Karpas-422 (cell line): ENCODE data around the gene TRIM10. TPM values are rescaled to one million over a fixed set of nuclear protein-coding genes. Genes with fewer than 3 reads are reported as not detected.

Experiments
- DNase-seq: peaks from one replicate; pipeline ENCODE4 v3.0.0-alpha.2; 2015
- H2AFZ ChIP-seq: fragments of 200-600 bp; sonication (generic); 2 replicates; pipeline ENCODE4 v1.6.1; 2014; ENCODE audit warnings: antibody characterized with exemption, low read length, mixed read lengths
- H3K27ac ChIP-seq: fragments of 200-600 bp; sonication (generic); 2 replicates; pipeline ENCODE4 v1.5.1; 2014; ENCODE audit warnings: mild to moderate bottlenecking, low read length, moderate library complexity
- H3K27me3 ChIP-seq: fragments of 200-600 bp; sonication (generic); 2 replicates; pipeline ENCODE4 v1.6.1; 2014; ENCODE audit warnings: low read length, mixed read lengths
- H3K36me3 ChIP-seq: fragments of 200-600 bp; sonication (generic); 2 replicates; pipeline ENCODE4 v1.6.1; 2014; ENCODE audit warnings: low read length, mixed read lengths; ENCODE audit not compliant: insufficient read depth
- H3K4me1 ChIP-seq: fragments of 200-600 bp; sonication (generic); 2 replicates; pipeline ENCODE4 v1.6.1; 2014; ENCODE audit warnings: mild to moderate bottlenecking, low read length, mixed read lengths
- H3K4me2 ChIP-seq: fragments of 200-600 bp; sonication (generic); 2 replicates; pipeline ENCODE4 v1.6.1; 2014; ENCODE audit warnings: low read length, low read depth, mild to moderate bottlenecking; ENCODE audit not compliant: poor library complexity, severe bottlenecking
- H3K4me3 ChIP-seq: fragments of 200-600 bp; sonication (generic); 2 replicates; pipeline ENCODE4 v1.5.1; 2014; ENCODE audit warnings: mild to moderate bottlenecking, antibody characterized with exemption, low read length, mixed read lengths
- H3K79me2 ChIP-seq: fragments of 200-600 bp; sonication (generic); 2 replicates; pipeline ENCODE4 v1.6.1; 2014; ENCODE audit warnings: mild to moderate bottlenecking, low read length, mixed read lengths
- H3K9ac ChIP-seq: fragments of 200-600 bp; sonication (generic); 2 replicates; pipeline ENCODE4 v1.6.0; 2014; ENCODE audit warnings: low read length
- H3K9me2 ChIP-seq: fragments of 200-600 bp; sonication (generic), shearing (Covaris generic); replicated peaks from 2 replicates; pipeline ENCODE4 v1.6.0; 2014; ENCODE audit warnings: mild to moderate bottlenecking, low read length, moderate library complexity; ENCODE audit not compliant: insufficient read depth
- H3K9me3 ChIP-seq: fragments of 300-700, 200-600 bp; sonication (generic); 2 replicates; pipeline ENCODE4 v1.6.1; 2014; ENCODE audit warnings: low read length, mixed read lengths
- H4K20me1 ChIP-seq: fragments of 200-600 bp; sonication (generic); 2 replicates; pipeline ENCODE4 v1.6.1; 2014; ENCODE audit warnings: mild to moderate bottlenecking, antibody characterized with exemption, low read length, low read depth; ENCODE audit not compliant: insufficient read depth
- total RNA-seq: library from RNA; depleted of rRNA; stranded (reverse); fragments of >200 nt; shearing (Covaris generic); gene quantifications from 2 replicates; pipeline ENCODE4 v1.2.3, GENCODE V29; 2014; ENCODE audit warnings: low replicate concordance

The TRIM10 gene
- total RNA-seq, 1 experiment from 2014 or later: not detected

DNA sequence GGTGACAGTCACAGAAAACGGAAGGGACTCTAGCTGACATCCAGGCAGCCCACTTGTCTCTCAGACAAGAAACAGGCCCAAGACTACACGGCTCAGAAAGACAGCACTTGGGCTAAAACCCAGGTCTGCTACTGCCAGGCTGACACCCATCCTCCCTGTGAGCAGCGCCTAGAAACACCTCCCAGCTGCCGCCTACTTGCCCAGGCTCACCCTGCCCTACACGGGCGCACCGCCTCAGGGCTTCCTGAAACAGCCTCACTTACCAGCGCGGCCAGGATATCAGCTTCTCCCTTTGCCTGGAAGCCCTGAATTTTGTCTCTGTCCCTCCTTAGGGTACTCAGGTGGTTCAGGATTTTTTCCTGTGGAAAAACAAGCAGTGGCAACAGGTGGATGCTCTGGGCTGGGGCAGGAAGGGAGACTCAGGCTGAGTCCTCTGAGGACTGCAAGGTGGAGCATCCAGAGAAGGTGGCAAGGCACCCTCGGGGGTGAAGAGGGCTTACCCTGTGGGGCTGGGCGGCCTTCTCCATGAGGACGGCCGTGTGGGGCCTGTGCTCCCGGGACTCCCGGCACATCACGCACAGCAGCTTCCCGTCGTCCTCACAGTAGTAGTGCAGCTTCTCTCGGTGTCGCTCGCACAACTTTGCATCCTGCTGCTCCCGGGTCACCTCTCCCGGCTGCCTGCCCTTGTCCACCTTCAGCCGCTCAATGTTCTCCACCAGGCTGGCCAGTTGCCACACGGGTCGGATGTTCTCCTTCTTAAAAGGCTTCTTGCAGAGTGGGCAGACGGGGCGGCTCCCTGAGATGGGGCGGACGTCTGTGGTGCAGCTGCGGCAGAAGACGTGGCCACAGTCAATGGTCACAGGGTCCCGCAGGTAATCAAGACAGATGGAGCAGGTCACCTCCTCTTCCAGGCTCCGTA, 37.4 kb upstream of the TRIM10 start:
- Histone ChIP-seq H3K27me3 (no peaks in the 10 kb centered on the region), H3K4me1 (peaks cover 27% of the 10 kb centered on the region), H3K9me3 (no peaks in the 10 kb centered on the region), H3K9me2 (no peaks in the 10 kb centered on the region), H3K27ac (no peak overlapping the region), H3K79me2 (peaks cover 50% of the 10 kb centered on the region), H3K4me2 (no peak overlapping the region), H2AFZ (no peak overlapping the region), H3K36me3 (peaks cover 26% of the 10 kb centered on the region), H3K4me3 (no peak overlapping the region), H3K9ac (no peak overlapping the region), H4K20me1 (peaks cover 5% of the 10 kb centered on the region; the same call in 1 of the 2 replicates)
- DNase-seq: no peak

DNA sequence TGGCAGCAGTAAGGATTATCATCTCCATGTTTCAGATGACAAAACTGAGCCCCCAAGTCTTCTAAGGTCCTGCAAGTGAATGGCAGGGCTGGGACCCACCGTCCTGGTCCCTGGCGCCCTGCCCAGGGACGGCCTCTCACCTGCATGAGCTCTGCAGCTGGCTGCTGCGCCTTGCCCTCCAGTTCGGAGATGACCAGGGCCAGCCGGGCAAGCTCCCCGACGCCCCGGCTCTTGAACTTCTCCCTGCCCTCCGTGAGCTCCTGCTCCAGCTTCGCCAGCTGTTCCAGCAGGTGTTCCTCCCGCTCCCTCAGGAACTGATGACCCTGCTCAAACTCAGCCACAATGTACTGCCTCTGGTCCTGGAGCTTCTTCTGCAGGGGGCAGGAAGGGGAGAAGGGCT, 35.4 kb upstream of the TRIM10 start:
- Histone ChIP-seq H3K9ac (no peak overlapping the region), H3K4me3 (no peak overlapping the region), H3K4me2 (no peak overlapping the region), H3K36me3 (peaks cover 27% of the 10 kb centered on the region), H3K79me2 (peaks cover 32% of the 10 kb centered on the region), H3K27ac (no peak overlapping the region), H3K9me2 (no peaks in the 10 kb centered on the region), H4K20me1 (peaks cover 5% of the 10 kb centered on the region; the same call in 1 of the 2 replicates), H2AFZ (no peak overlapping the region), H3K9me3 (no peaks in the 10 kb centered on the region), H3K4me1 (peaks cover 10% of the 10 kb centered on the region), H3K27me3 (no peaks in the 10 kb centered on the region)
- DNase-seq: no peak

DNA sequence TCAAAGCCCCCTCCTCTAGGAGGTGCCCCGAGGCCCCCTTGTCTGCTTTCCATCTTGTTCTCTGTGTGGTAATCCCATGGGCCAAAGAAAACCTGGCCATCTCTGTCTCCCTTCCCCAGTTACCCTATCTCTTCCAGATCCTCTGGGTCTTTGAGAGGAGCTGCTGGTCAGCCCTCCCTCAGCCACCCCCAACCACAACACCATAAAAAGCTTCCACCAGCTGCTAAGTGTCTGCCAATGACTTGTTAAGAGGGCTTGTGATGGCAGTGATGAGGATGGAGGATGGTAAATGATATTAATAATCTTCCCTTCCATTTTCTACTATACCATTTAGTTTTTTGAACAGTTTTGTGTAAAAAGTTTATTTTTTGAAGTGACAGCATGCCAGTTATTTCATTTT, 34.9 kb upstream of the TRIM10 start:
- Histone ChIP-seq H3K36me3 (peaks cover 28% of the 10 kb centered on the region), H3K4me3 (no peak overlapping the region), H3K9me2 (no peaks in the 10 kb centered on the region), H3K4me1 (peaks cover 5% of the 10 kb centered on the region), H3K79me2 (peaks cover 27% of the 10 kb centered on the region), H4K20me1 (peaks cover 5% of the 10 kb centered on the region; the same call in 1 of the 2 replicates), H3K9ac (no peak overlapping the region), H3K27me3 (no peaks in the 10 kb centered on the region), H2AFZ (no peak overlapping the region), H3K27ac (no peak overlapping the region), H3K9me3 (no peaks in the 10 kb centered on the region), H3K4me2 (no peak overlapping the region)
- no peak for DNase-seq

DNA sequence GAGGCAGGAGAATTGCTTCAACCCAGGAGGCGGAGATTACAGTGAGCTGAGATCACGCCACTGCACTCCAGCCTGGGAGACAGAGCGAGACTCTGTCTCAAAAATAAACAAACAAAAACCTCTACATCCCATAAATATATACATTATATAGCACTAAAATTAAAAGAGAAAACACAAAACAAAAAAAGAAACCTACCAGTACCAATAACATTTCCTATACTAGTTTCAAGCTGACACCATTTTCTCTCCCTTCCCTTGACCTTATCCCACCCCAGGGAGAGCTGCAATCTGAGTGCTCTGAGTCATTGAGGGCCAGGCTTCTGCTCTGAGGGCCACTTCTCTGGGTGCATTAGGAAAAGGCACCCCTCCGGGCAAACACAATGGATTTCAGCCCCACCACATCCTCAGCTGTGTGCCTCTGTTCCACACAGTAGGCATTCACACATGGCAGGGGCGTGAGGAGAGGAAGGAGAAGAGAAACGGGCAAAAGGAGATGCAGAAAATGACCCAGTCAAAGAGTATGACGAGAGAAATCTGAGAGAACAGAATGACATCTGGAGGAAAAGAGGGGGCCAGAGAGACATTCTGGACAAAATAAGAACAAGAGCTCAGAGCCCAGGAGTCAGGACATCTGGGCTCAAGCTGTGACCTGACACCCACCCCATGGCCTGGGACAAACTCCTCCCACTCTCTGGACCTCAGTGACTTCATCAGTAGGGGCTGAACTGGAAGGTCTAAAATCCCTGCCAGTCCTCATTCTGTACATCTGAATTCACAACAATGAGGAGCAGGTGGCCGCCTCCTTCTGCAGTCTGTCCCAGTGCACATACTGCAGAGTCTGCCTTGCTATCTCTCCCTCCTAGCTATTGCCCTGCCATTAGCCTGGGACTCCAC, 34.0 kb upstream of the TRIM10 start:
- no peaks in the 10 kb centered on the region for H3K9me3 ChIP-seq
- H4K20me1 ChIP-seq: peaks cover under 1% of the 10 kb centered on the region; the same call in 1 of the 2 replicates
- peaks cover 30% of the 10 kb centered on the region for H3K36me3 ChIP-seq
- no peak overlapping the region for H3K4me2 ChIP-seq
- no peak for DNase-seq
- H2AFZ ChIP-seq: no peak overlapping the region
- H3K4me1 ChIP-seq: no peaks in the 10 kb centered on the region
- H3K4me3 ChIP-seq: no peak overlapping the region
- H3K9me2 ChIP-seq: no peaks in the 10 kb centered on the region
- H3K27ac ChIP-seq: no peak overlapping the region
- peaks cover 18% of the 10 kb centered on the region for H3K79me2 ChIP-seq
- no peaks in the 10 kb centered on the region for H3K27me3 ChIP-seq
- H3K9ac ChIP-seq: no peak overlapping the region

DNA sequence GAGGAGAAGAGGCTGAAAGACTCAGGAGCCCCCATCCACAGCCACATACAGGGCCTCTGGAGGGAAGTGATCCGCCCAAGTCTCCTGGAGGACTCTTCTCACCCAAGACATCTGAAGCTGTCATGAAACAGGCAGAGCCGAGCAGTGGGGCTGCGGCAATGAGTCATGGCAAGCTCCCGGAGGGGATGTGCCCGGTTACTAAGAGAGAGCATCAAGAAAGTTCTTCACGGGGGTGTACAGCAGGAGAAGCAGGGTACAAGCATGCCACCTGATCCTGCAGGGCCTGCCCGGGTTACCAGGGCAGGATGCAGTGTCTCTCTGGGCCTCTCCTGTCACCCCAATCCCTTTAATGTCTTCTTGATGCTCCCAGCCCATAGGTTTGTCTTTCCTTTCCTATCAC, 31.1 kb upstream of the TRIM10 start:
- peaks cover 45% of the 10 kb centered on the region for H3K36me3 ChIP-seq
- no peak for DNase-seq
- H4K20me1 ChIP-seq: no peaks in the 10 kb centered on the region; the same call in 1 of the 2 replicates

DNA sequence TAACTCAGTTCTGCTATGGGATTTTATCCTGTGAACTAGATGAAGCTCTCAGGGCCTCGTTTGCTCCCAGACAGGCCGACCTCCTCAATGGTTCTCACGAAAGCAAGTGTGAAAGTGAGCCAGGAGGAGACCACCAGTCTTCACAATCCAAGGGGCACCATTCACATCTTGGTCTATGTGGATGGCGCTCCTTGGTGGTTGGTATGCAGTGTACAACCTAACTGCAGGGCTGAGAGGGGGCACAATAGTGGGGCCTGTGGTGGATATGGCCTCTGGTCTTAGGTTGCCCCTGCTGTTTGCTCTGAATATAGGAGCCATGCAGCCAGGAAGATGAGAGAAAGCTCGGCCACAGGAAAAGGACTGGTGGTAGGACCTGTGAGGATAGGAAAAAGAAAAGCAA, 27.5 kb upstream of the TRIM10 start:
- H3K36me3 ChIP-seq: peaks cover 50% of the 10 kb centered on the region
- H3K27ac ChIP-seq: no peak overlapping the region
- H3K9ac ChIP-seq: no peak overlapping the region
- H3K4me1 ChIP-seq: no peaks in the 10 kb centered on the region
- no peak overlapping the region for H2AFZ ChIP-seq
- H3K79me2 ChIP-seq: 0 out of 2 replicates have a peak, but pooled peaks cover 1% of the 10 kb centered on the region
- no peaks in the 10 kb centered on the region for H3K9me2 ChIP-seq
- H3K4me2 ChIP-seq: no peak overlapping the region
- H3K27me3 ChIP-seq: no peaks in the 10 kb centered on the region
- H4K20me1 ChIP-seq: no peaks in the 10 kb centered on the region
- H3K9me3 ChIP-seq: no peaks in the 10 kb centered on the region
- no peak for DNase-seq
- H3K4me3 ChIP-seq: no peak overlapping the region

More for the DNA sequence above, 31.1 kb upstream of the TRIM10 start:
- H3K9ac ChIP-seq: no peak overlapping the region
- no peaks in the 10 kb centered on the region for H3K9me2 ChIP-seq
- no peak overlapping the region for H2AFZ ChIP-seq
- no peak overlapping the region for H3K4me2 ChIP-seq
- no peaks in the 10 kb centered on the region for H3K27me3 ChIP-seq
- H3K4me1 ChIP-seq: no peaks in the 10 kb centered on the region
- no peaks in the 10 kb centered on the region for H3K9me3 ChIP-seq
- H3K79me2 ChIP-seq: 0 out of 2 replicates have a peak, but pooled peaks cover 7% of the 10 kb centered on the region
- no peak overlapping the region for H3K4me3 ChIP-seq
- no peak overlapping the region for H3K27ac ChIP-seq

DNA sequence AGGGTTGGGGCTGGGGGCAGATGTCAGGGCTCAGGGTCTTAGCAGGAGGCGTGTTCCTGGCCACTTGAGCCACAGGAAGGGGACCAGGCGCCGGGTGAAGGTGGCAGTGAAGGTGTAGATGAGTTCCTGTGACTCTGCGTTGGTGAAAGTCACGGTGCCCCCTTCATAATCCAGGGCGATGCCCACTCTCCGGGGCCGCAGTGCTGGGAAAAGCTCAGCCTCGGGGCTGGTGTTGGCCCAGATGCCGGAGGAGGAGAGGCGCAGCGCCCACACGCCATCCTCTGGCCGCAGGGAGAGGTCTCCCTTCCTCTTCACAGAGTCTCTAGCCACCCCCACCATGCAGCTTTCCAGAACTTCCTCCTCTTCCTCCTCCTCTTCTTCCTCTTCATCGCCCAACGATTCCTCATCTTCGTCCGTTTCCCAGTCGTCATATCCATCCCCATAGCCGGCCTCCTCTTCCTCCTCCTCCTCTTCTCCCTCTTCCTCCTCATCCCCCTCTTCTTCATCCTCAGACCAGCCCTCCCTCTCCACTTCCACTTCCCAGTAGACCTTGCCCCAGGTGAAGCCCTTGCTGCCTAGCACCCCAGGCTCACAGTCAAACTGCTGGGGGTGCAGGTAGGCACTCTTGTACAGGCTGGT, 25.0 kb upstream of the TRIM10 start:
- no peak overlapping the region for H3K4me3 ChIP-seq
- H2AFZ ChIP-seq: no peak overlapping the region
- no peaks in the 10 kb centered on the region for H3K79me2 ChIP-seq
- no peaks in the 10 kb centered on the region for H3K9me2 ChIP-seq
- peaks cover 3% of the 10 kb centered on the region; the same call in 1 of the 2 replicates for H3K9me3 ChIP-seq
- H3K36me3 ChIP-seq: peaks cover 47% of the 10 kb centered on the region
- H3K4me1 ChIP-seq: no peaks in the 10 kb centered on the region
- H3K27me3 ChIP-seq: no peaks in the 10 kb centered on the region
- DNase-seq: no peak
- H3K4me2 ChIP-seq: no peak overlapping the region
- no peaks in the 10 kb centered on the region for H4K20me1 ChIP-seq
- H3K27ac ChIP-seq: no peak overlapping the region
- H3K9ac ChIP-seq: no peak overlapping the region
